HUES6 (cell line): ENCODE measurements around the gene PXDN.

Experiments
- H3K27ac ChIP-seq: 2 replicates; pipeline ENCODE4 v1.7.0; 2013; ENCODE audit warnings: low read depth, mild to moderate bottlenecking, low read length, inconsistent platforms
- H3K27me3 ChIP-seq: 2 replicates; pipeline ENCODE4 v1.6.1; 2013; ENCODE audit warnings: low read length; ENCODE audit not compliant: control insufficient read depth, insufficient read depth
- H3K36me3 ChIP-seq: 2 replicates; pipeline ENCODE4 v1.6.1; 2013; ENCODE audit warnings: low read length; ENCODE audit not compliant: control insufficient read depth, insufficient read depth
- H3K4me1 ChIP-seq: 2 replicates; pipeline ENCODE4 v1.6.1; 2013; ENCODE audit warnings: low read length; ENCODE audit not compliant: control insufficient read depth, insufficient read depth
- H3K4me3 ChIP-seq: 2 replicates; pipeline ENCODE4 v1.5.1; 2013; ENCODE audit warnings: low read depth, low read length
- H3K9ac ChIP-seq: one replicate; pipeline ENCODE4 v1.6.1; 2013; ENCODE audit warnings: mild to moderate bottlenecking, low read length
- H3K9me3 ChIP-seq: 2 replicates; pipeline ENCODE4 v1.6.1; 2013; ENCODE audit warnings: low read depth, low read length; ENCODE audit not compliant: control insufficient read depth, insufficient read depth

The PXDN gene

DNA sequence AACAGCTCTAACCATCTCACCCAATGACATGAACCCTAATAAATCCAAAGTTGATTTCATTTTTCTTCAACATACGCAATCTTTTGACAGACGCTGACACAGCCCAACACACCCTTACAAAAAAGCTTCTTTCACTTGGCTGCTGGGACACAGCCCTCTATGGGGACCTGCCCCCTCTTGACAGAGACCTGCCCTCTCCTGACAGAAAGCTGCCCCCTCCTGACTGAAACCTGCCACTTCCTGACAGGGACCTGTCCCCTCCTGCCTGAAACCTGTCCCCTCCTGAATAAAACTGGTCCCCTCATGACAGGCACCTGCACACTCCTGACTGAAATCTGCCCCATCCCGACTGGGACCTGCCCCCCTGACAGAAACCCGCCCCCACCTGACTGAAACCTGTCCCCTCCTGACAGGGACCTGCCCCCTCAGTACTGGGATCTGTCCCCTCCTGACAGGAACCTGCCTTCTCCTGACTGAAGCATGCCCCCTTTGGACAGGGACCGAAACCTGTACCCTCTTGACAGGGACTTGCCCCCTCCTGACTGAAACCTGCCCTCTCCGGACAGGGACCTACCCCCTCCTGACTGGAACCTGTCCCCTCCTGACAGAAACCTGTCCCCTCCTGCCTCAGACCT is 87.9 kb downstream of the PXDN start:
- Histone ChIP-seq H3K4me3 (no peak overlapping the region), H3K27me3 (no peaks in the 10 kb centered on the region), H3K4me1 (peaks cover 14% of the 10 kb centered on the region; the same call in 1 of the 2 replicates), H3K9me3 (no peaks in the 10 kb centered on the region), H3K36me3 (peaks cover 65% of the 10 kb centered on the region), H3K27ac (no peak overlapping the region), H3K9ac (no peak overlapping the region)

DNA sequence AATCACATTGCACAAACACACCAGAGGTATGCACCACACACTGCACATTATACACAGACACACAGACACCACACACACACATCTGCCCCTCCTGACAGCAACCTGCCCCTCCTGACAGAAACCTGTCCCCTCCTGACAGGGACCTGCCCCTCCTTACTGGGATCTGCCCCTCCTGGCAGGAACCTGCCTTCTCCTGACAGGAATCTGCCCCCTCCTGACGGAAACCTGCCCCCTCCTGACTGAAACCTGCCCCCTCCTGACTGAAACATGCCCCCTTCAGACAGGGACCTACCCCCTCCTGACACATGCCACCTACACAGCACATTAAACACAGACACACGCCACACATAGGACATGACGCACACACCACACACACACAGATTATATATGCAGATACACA is 88.9 kb downstream of the PXDN start:
- no peaks in the 10 kb centered on the region for H3K9me3 ChIP-seq
- peaks cover 14% of the 10 kb centered on the region; the same call in 1 of the 2 replicates for H3K4me1 ChIP-seq
- H3K4me3 ChIP-seq = no peak overlapping the region
- H3K27me3 ChIP-seq = no peaks in the 10 kb centered on the region
- no peak overlapping the region for H3K27ac ChIP-seq
- H3K9ac ChIP-seq = no peak overlapping the region
- H3K36me3 ChIP-seq = peaks cover 65% of the 10 kb centered on the region

DNA sequence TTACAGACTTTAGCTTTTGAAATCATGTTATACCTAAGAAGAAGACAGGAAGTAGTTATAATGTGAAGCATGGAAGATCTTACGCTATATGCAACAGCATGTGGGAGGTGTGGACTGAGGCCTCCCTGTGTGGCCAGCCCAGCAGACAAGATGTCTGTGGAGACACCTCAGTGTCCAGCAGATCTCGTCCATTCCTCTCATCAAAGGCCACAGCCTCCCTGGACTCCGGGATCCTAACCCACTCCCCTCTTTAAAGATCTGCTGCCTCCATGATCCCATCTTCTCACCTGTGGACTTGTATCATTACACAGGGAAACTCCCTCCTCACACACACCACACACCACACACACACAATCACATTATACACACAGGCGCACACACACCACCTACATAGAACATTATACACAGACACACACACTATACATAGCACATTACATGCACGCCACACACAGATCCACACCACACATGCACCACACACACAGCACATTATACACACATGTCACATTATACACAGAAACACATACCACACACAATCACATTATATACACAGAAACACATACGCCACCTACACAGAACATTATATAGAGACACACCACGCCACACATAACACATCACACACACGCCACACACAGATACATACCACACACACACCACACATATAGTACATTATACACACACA is 89.5 kb downstream of the PXDN start:
- Histone ChIP-seq H3K9me3 (no peaks in the 10 kb centered on the region), H3K27me3 (no peaks in the 10 kb centered on the region), H3K4me1 (peaks cover 14% of the 10 kb centered on the region; the same call in 1 of the 2 replicates), H3K9ac (no peak overlapping the region), H3K4me3 (no peak overlapping the region), H3K36me3 (peaks cover 65% of the 10 kb centered on the region), H3K27ac (no peak overlapping the region)

DNA sequence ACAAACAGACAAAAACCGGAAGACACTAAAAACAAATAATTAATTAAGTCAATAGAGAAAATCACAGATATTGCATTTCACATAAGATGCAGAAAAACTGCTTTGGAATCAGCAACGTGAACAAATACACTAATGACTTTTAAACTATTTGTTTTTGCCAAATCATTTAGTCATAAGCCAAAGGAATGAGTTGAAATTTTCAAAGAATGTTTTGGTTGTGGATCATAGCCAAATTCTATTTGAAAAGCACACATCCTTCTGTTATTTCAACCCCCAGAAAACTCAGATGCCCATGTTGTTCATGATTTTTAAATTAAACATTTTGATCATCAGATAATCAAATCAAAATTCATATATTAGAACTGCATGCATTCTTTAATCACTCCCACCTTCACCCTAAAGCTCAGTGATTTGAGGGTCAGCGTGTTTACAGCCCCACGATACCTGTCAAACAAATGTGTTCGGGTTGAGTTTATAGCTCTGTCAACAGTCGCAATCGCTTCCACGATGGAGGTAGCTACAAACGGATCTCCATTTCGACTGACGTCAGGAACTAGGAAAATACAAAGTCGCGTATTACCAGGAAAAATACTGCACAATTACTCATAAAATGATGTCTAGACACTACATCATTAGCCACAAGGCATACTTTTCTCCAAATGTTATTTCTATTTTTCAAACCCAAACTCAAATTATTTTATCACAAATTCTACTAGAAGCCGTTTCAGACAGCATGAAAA is 90.2 kb downstream of the PXDN start:
- peaks cover 14% of the 10 kb centered on the region; the same call in 1 of the 2 replicates for H3K4me1 ChIP-seq
- no peaks in the 10 kb centered on the region for H3K9me3 ChIP-seq
- no peaks in the 10 kb centered on the region for H3K27me3 ChIP-seq
- H3K9ac ChIP-seq = no peak overlapping the region
- peaks cover 67% of the 10 kb centered on the region for H3K36me3 ChIP-seq
- no peak overlapping the region for H3K27ac ChIP-seq
- H3K4me3 ChIP-seq = no peak overlapping the region

DNA sequence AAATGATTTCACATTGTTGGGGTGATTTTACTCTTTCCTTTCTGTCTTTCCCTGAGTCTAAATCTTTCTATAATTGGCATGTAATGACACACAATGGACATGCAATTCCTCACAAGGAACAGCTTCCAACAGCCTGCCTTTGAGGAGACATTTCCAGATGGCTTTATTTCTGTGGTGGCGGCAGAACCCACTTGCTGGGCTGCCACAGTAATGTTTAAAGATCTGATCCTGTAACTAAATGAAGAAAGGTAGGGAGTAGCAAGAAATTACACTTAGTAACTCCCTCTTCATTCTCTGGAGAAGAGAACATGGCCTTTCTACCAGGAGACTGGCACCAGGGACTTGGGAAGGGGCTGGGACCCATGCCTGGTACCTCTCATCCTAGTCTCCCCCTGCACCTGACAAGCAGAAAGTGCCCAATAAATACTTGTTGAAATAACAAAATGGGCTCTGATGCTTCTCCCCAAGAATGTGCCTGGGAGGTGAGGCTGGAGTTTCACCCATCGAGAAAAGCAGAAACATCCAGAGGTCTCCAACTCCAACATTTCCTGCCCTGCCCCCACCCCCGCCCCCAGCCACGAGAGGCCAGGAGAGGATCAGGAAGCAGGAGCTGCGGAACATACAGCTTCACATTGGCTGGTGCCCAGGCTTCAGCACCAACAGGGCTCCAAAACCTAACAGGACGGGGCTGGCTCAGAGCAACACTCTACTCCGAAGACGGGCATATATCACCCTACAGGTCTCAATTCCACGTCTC is 92.1 kb downstream of the PXDN start:
- Histone ChIP-seq H3K4me1 (peaks cover 6% of the 10 kb centered on the region; the same call in 1 of the 2 replicates), H3K9me3 (no peaks in the 10 kb centered on the region), H3K9ac (no peak overlapping the region), H3K4me3 (no peak overlapping the region), H3K36me3 (peaks cover 82% of the 10 kb centered on the region), H3K27ac (no peak overlapping the region), H3K27me3 (no peaks in the 10 kb centered on the region)

DNA sequence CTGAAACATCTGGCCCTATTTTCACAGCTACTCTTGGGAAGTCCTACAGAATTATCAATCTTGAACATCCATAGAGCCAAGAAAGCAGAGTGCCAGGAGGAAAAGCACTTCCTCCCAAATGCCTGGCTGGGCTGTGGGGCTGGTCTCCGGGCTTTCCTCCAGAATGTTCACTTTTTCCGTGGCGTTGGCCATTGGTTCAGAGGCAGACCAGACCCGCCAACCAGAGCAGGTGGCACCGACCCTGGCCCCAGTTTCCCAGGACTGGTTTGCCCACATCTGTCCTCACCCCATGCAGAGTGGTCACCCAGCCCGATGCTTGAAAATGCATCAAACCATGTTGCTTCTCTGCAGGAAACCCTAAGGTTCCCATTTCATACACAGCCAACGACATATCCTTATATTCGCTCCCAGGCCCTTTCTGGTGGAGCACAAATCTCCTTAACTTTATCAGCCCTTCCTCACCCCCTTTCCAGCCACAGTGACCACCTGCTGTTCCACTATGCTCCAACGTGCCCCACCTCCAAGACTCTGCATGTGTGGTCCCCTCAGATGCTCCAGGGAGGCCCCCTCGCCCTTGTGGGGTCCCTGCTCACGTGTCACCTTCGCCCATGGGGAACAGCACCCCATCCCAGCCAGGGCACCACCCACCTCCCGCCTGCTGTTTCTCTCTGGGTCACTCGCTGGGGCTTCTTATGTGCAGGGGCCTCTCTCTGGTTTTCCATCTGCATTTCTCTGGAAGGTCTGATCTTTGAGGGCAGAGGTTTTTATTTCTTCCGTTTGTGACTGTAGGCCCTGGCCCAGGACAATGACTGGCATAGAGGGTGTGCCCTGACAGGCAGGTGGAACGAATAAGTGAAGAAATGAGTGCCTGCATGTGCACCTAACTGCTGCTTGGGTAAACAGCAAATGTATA is 92.9 kb downstream of the PXDN start:
- Histone ChIP-seq H3K9ac (no peak overlapping the region), H3K4me3 (no peak overlapping the region), H3K4me1 (no peaks in the 10 kb centered on the region), H3K36me3 (peaks cover 86% of the 10 kb centered on the region), H3K27ac (no peak overlapping the region), H3K9me3 (no peaks in the 10 kb centered on the region), H3K27me3 (no peaks in the 10 kb centered on the region)

DNA sequence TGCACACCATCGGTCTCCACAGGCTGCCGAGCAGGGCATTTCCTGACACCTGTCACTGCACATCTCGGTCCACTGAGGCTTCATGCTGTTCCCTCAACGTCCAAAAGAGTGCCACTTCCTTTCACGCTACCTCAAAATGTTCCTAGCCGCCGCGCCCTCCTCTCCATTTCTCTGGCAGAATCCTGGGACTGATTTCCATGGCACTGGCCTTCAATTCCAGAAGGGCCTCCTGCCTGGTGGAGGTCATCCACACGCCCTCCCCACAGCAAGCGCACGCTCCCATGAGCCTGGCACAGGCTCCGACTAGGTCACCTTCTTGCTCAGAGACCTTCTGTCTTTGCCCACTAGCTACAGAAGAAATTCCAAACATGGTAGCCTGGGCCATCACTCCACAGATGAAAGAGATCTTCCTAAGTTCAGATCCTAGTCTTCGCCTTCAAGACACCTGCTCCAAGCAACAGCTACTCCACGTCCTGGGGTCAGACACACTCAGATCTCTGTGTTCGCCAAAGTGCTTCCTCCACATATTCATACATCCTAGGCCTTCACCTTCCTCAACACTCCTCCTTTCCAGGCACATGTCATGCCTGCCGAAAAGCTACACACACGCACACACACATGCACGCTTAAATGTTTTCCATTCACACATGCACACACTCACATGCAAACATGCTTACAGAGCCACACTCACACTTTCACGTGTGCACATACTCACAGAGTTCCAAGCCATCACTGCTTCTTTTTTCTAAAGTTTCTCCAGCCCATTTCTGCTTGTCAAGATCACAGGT is 94.0 kb downstream of the PXDN start:
- H3K27me3 ChIP-seq = no peaks in the 10 kb centered on the region
- H3K4me1 ChIP-seq = no peaks in the 10 kb centered on the region
- H3K36me3 ChIP-seq = peaks cover 95% of the 10 kb centered on the region
- no peaks in the 10 kb centered on the region for H3K9me3 ChIP-seq
- H3K4me3 ChIP-seq = no peak overlapping the region
- H3K9ac ChIP-seq = no peak overlapping the region
- H3K27ac ChIP-seq = no peak overlapping the region

DNA sequence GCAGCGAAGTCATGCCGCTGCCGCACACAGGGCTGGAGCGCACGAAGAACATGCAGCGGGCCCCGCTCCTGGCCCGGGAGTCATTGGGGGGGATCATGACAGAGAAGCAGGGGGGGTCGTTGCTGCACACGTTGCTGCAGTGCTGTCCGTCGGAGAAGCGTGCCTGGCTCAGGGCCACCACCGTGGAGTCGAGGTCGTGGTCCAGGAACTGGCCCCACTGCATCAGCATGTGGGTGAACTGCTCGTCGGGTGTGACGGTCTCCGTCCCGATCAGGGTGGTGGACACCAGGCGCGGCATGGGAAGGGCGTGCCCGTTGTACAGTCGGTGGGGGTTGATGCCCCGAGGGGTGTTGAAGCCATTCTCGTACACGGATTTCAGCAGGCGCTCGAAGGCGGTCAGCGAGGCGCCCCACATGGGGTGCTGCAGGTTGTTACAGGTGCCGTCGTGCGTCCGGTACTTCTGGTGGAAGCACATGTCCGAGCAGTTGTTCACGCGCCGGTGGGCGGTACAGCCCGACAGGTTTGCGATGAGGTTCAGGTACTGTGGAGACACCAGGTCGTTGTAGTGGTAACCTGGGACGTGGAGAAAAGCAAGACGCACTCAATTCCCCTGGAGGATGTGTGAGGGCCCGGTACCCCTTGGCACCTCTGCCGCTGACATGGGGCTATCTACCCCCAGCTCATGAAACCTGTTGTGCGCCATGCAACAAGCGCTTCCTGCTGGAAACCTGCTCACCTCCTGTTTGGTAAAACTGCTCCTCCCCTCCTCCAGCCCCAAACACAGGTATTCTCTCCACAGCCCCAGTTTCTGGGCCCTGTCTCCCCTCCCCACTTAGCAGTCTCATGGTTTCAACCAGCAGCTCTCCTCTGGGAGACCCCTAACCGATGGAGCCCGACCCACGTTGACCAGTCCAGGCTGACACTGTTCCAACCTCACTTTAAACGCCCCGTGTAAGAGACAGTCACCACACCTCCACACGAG is 94.9 kb downstream of the PXDN start:
- Histone ChIP-seq H3K27me3 (no peaks in the 10 kb centered on the region), H3K27ac (no peak overlapping the region), H3K9ac (no peak overlapping the region), H3K36me3 (peaks cover 90% of the 10 kb centered on the region), H3K9me3 (no peaks in the 10 kb centered on the region), H3K4me3 (no peak overlapping the region), H3K4me1 (no peaks in the 10 kb centered on the region)
